GM19240 (cell line): ENCODE results near the gene TMEM190.

ENCODE experiments used
- DNase-seq: peaks from one replicate; pipeline ENCODE4 v3.0.0; 2011; ENCODE audit warnings: low spot score; ENCODE audit not compliant: insufficient read length

The TMEM190 gene

GRCh38 chr19:55369653-55370304 lies 6.8 kb upstream of the TMEM190 start:
- DNase-seq, result no peak

DNA sequence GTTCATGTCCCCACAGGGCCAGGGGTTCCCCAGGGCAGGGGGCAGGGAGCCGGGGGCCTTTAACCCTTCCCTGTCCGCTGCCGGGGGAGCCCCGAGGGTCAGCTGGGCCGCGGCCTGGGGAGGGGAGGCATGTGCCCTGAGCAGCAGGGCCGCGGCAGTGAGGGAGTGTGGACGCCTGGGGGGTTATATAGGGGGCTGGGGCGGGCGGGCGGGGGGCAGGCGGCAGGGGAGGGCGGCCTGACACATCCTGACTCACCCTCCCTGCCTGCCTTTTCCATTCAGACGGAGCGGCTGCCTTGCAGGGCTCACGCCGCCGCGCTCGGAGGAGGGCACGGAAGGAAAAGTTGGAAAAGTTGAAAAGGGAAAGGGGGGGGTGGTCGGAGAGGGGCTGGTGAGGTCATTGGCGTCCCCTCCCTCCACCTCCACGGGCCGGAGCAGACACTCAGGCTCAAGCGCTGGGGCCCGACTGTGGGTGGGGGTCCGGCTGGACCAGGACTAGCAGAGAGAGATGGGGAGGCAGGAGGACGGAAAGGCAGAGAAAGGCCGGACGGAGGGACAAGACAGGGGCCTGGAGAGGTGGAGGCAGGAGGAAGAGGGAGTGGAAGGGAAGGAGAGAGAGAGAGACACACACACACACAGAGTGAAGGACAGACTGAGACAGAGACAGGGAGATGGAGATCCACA lies 6.2 kb upstream of the TMEM190 start, which contains the start of gene IL11:
Gene IL11 (minus strand): TSS at position 159 of the 684 bp plus-strand sequence. CDS start 153 bp downstream, at position 6.
- DNase-seq, result no peak

- DNase-seq, result no peak
Measured at GRCh38 chr19:55372316-55373081, 4.1 kb upstream of the TMEM190 start.

GRCh38 chr19:55373306-55373992 lies 3.2 kb upstream of the TMEM190 start:
- DNase-seq, result no peak

DNA sequence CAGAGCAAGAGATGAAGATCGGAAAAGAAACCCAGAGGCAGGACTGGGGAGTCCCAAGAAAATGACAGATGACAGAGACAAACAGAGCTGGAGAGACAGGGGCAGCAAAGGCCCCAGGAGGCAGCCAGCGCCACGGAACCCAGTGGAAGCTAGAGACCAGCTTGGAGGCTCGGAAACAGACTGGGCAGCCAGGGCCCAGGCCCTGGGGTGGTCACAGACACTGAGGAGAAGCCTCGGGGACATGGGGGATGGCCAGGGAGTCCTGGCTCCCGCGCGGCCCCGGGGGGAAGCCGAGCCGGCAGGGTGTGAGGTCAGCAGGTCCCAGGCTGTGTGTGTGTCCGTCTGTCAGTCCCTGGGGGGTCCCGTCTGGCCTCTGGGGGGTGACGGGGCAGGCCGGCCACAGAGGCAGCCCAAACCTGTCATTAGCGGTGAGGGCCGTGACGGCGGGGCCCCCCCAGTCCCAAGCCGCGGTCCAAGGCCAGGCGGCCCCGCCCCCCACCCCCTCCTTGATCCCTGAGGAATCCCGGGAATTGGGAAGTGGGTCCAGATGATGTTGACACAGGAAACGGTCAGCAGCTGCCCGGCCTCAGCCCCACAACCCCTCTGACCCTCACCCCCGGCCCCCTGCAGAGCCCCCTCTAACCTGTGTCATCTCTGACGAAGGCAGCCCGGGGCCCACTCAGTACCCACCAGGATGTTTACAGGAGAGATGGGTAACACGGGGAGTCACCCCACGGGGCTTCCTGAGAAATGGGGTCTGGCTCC lies 2.5 kb upstream of the TMEM190 start:
- DNase-seq, result no peak

- DNase-seq, result no peak
Measured at GRCh38 chr19:55377356-55378131, 918 bp downstream of the TMEM190 start.

DNA sequence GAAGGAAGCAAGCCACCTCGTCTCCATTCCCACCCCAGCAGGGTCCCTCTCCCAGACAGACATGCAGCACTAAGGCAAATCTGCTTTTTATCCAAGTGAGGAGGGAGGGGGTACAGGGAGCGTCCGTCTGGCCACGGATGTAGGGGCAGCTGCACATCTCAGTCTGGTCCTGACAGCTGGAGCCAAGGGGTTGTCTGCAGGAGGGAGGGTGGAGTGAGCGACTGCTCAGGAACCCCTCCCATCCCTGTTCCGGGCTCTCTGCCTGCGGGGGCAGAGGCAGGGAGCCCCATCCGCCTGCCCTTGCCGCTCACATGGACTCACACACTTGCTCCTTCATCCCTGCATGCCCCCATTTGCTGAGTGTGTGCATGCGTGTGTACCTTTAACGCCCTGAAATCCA lies 2.5 kb downstream of the TMEM190 start:
- no peak for DNase-seq

DNA sequence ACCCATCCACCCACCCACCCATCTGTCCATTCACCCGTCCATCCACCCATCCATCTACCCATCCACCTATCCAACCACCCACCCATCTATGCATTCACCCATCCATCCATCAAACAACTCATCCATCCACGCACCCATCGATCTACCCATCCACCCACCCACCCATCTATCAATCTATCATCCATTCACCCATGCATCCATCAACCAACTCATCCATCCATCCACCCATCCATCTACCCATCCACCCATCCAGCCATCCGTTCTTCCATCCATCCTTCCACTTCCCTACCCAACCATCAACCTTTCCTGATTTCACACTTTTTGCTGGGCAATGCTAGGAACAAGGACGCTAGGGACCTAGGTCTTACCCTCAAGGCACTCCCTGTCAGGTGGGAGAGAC lies 5.4 kb downstream of the TMEM190 start:
- DNase-seq, result no peak

- DNase-seq, result no peak
Measured at GRCh38 chr19:55382522-55383054, 6.0 kb downstream of the TMEM190 start.

- DNase-seq, result peak; percentile 81
Measured at GRCh38 chr19:55383279-55384130, 6.9 kb downstream of the TMEM190 start.

DNA sequence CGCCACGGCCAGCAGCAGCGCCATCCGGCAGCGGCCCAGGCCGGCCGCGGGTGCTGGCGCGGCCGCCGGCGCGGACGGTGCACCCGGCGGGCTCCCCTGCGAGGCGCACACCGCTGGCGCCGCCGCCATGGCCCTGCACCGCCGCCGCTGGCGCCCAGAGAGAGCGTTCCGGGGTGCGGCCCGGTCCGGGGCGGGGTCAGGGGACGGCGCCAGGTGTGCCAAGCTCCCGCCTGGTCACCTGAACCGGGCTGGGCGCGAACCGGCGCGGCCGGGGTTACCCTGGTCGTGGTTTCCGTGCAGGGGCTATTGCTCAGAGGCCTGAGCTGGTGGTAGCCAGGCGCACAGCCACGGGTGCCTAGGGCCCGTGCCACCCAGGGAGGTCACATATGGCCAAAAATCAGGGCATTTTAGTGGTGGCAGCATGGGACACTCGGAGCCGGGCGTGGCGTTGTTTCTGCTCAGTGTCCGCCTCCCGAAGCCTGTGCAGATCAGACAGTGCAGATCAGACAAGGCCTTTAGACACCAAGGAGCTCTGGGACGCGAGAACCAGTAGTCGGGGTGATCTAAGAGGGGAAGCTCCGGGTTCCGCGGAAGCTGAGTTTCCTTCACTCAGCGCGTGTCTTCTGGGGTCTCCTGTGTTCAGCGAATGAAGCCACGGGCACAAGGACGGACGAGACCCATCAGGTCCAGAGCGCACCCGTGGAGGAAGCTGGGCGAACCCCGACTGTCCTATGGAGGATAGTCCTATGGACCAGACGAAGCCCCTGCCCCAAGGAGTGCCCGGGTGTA lies 7.7 kb downstream of the TMEM190 start, which contains the start of gene TMEM238:
Gene TMEM238 (minus strand): TSS at position 162 of the 789 bp plus-strand sequence. CDS start 33 bp downstream, at position 129.
- no peak for DNase-seq

DNA sequence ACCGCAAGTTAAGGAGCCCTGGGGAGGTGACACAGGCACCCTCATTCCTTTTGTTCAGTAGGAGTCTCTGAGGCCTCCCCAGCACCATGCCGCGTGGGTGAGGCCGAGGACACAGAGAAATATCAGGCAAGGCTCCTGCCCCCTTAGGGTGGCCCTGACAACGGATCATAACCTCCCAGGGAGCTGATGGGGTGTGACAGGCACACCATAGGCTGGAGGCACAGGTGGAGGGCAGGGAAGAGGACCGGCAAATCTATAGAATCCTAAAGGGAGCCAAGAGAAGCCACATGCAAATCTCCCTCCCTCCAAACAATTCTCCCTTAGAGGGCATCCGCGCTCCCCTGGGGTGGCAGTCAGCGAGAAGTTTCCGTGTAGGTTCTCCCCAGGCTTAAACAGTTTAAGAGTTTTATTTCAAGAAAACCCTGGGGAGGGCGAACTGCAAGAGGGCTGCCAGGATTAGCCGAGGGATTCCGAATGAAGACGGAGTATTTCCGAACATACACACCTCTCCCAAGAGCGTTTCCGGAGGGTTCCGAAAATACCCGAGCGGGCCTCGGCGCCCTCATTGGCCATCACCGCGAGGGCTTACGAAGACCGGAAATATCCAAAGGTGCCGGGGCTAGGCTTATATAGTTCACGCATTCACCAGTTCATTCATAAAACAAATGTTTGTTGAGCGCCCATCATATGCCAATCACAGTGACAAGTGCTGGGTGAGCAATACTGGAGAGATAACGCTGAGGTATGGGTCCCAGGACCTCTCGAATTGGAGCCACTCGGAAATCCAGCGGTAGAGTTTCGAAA lies 8.5 kb downstream of the TMEM190 start:
- peak; percentile 97 for DNase-seq

DNA sequence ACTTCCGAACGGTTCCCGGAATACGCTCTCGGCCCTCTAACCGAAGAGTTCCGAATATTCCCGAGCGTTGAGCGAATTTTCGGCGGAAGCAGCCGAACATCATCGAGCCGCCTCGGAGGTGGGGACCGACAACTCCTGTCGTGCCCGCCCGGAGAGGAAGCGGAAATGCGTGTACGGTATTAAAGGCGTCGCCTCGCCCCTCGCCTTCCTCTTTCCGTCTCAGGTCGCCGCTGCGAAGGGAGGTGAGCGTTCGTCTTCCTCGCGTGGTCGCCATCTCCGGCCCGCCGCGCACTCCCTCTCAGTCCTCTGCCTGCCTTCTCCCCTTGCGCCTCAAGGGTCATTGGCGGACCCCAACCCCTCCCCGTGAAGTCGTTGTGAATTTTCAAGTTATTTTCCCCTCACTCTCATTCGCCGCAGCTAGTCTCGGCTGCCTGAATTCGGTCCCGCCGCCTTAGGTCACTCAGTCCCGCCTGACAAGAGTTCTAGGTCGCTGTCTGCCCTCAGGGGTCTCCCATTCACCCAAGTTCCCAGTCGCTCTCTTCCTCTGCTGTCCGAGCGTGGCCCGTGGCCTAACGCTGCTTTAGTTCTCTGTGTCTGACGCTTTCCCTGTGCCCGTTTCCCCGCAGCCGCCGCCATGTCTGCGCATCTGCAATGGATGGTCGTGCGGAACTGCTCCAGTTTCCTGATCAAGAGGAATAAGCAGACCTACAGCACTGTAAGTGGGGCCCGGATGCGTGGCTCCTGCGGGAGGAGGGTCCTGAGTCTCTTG lies 9.3 kb downstream of the TMEM190 start, which contains the start of gene RPL28:
Gene RPL28 (plus strand): TSS at position 209 of the 769 bp plus-strand sequence. CDS start 426 bp downstream, at position 635.
- peak; percentile 98 for DNase-seq

DNA sequence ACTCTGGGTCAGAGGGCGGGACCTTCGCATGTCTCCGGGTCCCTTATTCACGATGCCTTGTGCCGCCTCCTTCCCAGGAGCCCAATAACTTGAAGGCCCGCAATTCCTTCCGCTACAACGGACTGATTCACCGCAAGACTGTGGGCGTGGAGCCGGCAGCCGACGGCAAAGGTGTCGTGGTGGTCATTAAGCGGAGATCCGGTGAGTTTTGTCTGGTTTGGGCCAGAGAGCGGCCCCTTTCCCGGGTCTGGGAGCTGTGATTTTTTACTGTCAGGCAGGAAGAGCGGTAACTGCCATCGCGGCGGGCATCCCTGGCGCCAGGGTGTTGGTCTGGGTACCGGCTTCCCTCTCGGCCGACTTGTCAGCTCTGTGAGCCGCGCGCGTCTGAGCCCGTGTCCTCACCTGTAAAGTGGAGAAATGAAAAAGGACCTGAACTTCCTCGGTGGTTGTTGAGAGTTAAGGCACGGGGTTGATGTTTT lies 9.9 kb downstream of the TMEM190 start:
- DNase-seq, result no peak

GRCh38 chr19:55387736-55388497 lies 11.3 kb downstream of the TMEM190 start:
- no peak for DNase-seq
